ENCODE data around the gene ATP10A. TPM values are rescaled to one million over a fixed set of nuclear protein-coding genes. Genes with fewer than 3 reads are reported as not detected.

Gene ATP10A
- total and polyA plus RNA-seq, 9 of the 15 experiments (the other 6 are each of a cell fraction or from before 2014, with no cell fraction given), result 0.09 TPM; not detected in 8

GRCh38 chr15:25882466-25882865 lies 19.3 kb upstream of the ATP10A start (continued):
- TF ChIP-seq CUX1 (CRISPR knock-in tag; IDR thresholded peaks at IDR 0.05) (no peak), HEY1 (CRISPR knock-in tag; IDR thresholded peaks at IDR 0.05; ENCODE audit: borderline replicate concordance) (no peak), ZFP30 (CRISPR knock-in tag; IDR thresholded peaks at IDR 0.05; ENCODE audit: borderline replicate concordance) (no peak), SNIP1 (IDR thresholded peaks at IDR 0.05; ENCODE audit: low read depth) (no peak), ZNF592 (IDR thresholded peaks at IDR 0.05) (no peak), ARID3B (CRISPR knock-in tag; IDR thresholded peaks at IDR 0.05; ENCODE audit: borderline replicate concordance) (no peak)
- TF ChIP-seq, protein P1, sequence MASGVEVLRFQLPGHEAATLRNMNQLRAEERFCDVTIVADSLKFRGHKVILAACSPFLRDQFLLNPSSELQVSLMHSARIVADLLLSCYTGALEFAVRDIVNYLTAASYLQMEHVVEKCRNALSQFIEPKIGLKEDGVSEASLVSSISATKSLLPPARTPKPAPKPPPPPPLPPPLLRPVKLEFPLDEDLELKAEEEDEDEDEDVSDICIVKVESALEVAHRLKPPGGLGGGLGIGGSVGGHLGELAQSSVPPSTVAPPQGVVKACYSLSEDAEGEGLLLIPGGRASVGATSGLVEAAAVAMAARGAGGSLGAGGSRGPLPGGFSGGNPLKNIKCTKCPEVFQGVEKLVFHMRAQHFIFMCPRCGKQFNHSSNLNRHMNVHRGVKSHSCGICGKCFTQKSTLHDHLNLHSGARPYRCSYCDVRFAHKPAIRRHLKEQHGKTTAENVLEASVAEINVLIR (CRISPR knock-in tag; IDR thresholded peaks at IDR 0.05), result no peak
- TF ChIP-seq, protein P2, sequence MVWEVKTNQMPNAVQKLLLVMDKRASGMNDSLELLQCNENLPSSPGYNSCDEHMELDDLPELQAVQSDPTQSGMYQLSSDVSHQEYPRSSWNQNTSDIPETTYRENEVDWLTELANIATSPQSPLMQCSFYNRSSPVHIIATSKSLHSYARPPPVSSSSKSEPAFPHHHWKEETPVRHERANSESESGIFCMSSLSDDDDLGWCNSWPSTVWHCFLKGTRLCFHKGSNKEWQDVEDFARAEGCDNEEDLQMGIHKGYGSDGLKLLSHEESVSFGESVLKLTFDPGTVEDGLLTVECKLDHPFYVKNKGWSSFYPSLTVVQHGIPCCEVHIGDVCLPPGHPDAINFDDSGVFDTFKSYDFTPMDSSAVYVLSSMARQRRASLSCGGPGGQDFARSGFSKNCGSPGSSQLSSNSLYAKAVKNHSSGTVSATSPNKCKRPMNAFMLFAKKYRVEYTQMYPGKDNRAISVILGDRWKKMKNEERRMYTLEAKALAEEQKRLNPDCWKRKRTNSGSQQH (CRISPR knock-in tag; IDR thresholded peaks at IDR 0.05), result no peak
- TF ChIP-seq, protein P3, sequence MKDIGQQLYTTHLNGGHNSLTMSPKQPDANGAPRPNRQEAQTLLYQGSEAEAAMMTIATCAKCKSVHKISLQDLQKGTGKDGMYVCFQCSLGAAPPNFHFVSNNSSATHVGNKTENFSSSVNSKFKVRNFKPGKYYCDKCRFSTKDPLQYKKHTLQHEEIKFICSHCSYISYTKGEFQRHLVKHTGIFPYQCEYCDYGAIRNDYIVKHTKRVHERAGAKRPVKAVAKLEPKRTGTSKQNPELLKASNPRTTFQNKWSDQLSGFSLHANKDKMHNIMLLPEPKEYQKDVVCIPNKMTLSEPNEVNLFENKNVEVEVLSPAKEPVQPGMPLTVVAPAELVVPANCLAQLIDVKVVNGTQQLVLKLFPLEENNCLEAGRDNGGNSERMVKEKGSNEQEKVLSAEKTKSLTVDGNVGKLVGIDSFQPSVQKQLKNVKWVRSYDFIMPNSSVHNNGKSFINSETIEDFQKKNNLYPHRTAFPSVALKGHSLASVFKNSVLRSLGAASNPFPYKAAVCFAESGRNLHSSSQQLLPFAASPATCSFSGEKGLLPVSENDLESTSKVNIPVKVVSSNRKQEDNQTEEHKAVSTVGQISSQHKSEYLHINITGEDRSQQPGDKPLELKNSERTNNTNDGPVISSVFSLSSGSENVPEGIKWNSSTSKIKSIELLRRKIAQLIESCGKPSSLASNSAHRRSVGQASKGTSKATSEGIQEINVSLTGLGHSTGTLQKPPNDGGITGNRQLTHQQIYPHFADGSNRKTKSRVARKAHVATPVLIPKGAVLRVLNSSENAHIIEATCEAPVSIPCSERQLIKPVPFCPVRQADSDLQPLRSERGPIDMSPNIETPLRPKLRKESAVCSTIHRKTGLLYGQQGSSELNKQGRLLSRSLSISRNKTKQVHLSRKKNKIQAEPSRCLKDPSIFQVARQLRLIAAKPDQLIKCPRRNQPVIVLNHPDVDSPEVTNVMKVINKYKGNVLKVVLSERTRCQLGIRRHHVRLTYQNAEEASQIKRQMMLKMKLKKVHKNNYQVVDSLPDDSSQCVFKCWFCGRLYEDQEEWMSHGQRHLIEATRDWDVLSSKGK (CRISPR knock-in tag; IDR thresholded peaks at IDR 0.05), result no peak
